Measurements from ENCODE around the gene MERTK. TPM values are rescaled to one million over a fixed set of nuclear protein-coding genes. Genes with fewer than 3 reads are reported as not detected.

The MERTK gene
- total and polyA plus RNA-seq, 2 of the 13 experiments (the other 11 are each of a cell fraction or from before 2014, with no cell fraction given): 37.3 to 44.7 TPM

GRCh38 chr2:111905990-111906735 lies 7.8 kb downstream of the MERTK start (continued):
- TF ChIP-seq XBP1 (CRISPR knock-in tag; IDR thresholded peaks at IDR 0.05): no peak
- no peak for TF ChIP-seq TIGD3 (CRISPR knock-in tag; IDR thresholded peaks at IDR 0.05; ENCODE audit: borderline replicate concordance)
- no peak for TF ChIP-seq TFDP2 (CRISPR knock-in tag; IDR thresholded peaks at IDR 0.05)

- intact Hi-C loops (cut with micrococcal nuclease; ENCODE audit: unreplicated experiment) (no loop called here), in situ Hi-C loops (cut with HindIII; ENCODE audit: extremely low pct_ligation_motif_present, low pct_unique_long_range_greater_than_20kb) (no loop called here)
- ChIA-PET CTCF (ENCODE audit: low intra/inter-chr PET ratio, low total read pairs) (no interaction called here), POLR2A (interaction anchor here (1.2 to 3.3 kb wide), 6 partner anchors 8 to 146 kb away, joined by 3 to 18 read pairs (median 7); partner anchors contain the start of gene MERTK)
- ATAC-seq: peak; percentile 45
- 39% methylated on average over 1 of the region's 1 CpG for WGBS (ENCODE audit: low lambda C conversion rate)
- no peaks in the 10 kb centered on the region for H3K27me3 ChIP-seq (ENCODE audit: control insufficient read depth in 1 of 2, insufficient read depth in 2 of 2, low read length in 2 of 2)
- H3K4me2 ChIP-seq (ENCODE audit: low read depth, low read length): peak overlapping the region; percentile 56
- H3K4me1 ChIP-seq (ENCODE audit: insufficient read depth, low read length): peaks cover 95% of the 10 kb centered on the region
- no peak for FAIRE-seq
- H3K27ac ChIP-seq (ENCODE audit: extremely low read length, insufficient read depth, low read length): peak overlapping the region; percentile 49
- peak overlapping the region in 2 of 3 experiments; percentile 11 to 18; a peak in 2 of 6 replicates for H3K4me3 ChIP-seq (replicated peaks in 1 of 3; ENCODE audit: insufficient read depth in 1 of 3, low read depth in 2 of 3, low read length in 3 of 3)
- H2AFZ ChIP-seq (ENCODE audit: low read length): no peak overlapping the region
- BruUV-seq (replicated peaks): no TSS peak
- peaks cover 83% of the 10 kb centered on the region for H3K79me2 ChIP-seq (ENCODE audit: insufficient read depth, low read length)
- no peaks in the 10 kb centered on the region for H4K20me1 ChIP-seq (ENCODE audit: insufficient read depth, low read length)
- H3K9ac ChIP-seq (ENCODE audit: insufficient read depth, low read depth, low read length): peak overlapping the region; percentile 52
- no peak for DNase-seq (ENCODE audit: low spot score)
- H3K9me3 ChIP-seq (ENCODE audit: low read length): no peaks in the 10 kb centered on the region
- H3K36me3 ChIP-seq (replicated peaks in 1 of 2; ENCODE audit: control insufficient read depth in 1 of 2, insufficient read depth in 2 of 2, low read length in 2 of 2): peaks cover 0 to 11% of the 10 kb centered on the region in 2 experiments; a peak in 2 of 5 replicates
- no peak for TF ChIP-seq PRPF4 (IDR thresholded peaks at IDR 0.05; ENCODE audit: low read depth, low read length, poor library complexity, severe bottlenecking)
- TF ChIP-seq KAT7 (CRISPR knock-in tag; IDR thresholded peaks at IDR 0.05; ENCODE audit: borderline replicate concordance): peak; percentile 29; the same call in 1 of the 2 replicates
- TF ChIP-seq ZSCAN20 (CRISPR knock-in tag; IDR thresholded peaks at IDR 0.05; ENCODE audit: borderline replicate concordance): no peak
- TF ChIP-seq KLF12 (CRISPR knock-in tag; IDR thresholded peaks at IDR 0.05; ENCODE audit: borderline replicate concordance): no peak
- TF ChIP-seq CSRNP2 (CRISPR knock-in tag; conservative IDR thresholded peaks at IDR 0.05; ENCODE audit: low read depth): no peak
- TF ChIP-seq ZNF747 (CRISPR knock-in tag; IDR thresholded peaks at IDR 0.05; ENCODE audit: borderline replicate concordance): no peak
- TF ChIP-seq ZNF576 (CRISPR knock-in tag; IDR thresholded peaks at IDR 0.05): no peak
- no peak for TF ChIP-seq ZNF883 (CRISPR knock-in tag; IDR thresholded peaks at IDR 0.05; ENCODE audit: not compliant biosample characterization)
- peak; percentile 21; the same call in 1 of the 2 replicates for TF ChIP-seq IRF2 (CRISPR knock-in tag; IDR thresholded peaks at IDR 0.05)
- no peak for TF ChIP-seq ZNF720 (CRISPR knock-in tag; IDR thresholded peaks at IDR 0.05)
- no peak for TF ChIP-seq ATF4 (CRISPR knock-in tag; IDR thresholded peaks at IDR 0.05)
- TF ChIP-seq MED8 (CRISPR knock-in tag; IDR thresholded peaks at IDR 0.05; ENCODE audit: insufficient replicate concordance): no peak
- TF ChIP-seq FOXA3 (CRISPR knock-in tag; IDR thresholded peaks at IDR 0.05): no peak
Measured at GRCh38 chr2:111908578-111908977, 10.2 kb downstream of the MERTK start.
